SU-DHL-6 (cell line): ENCODE data around the gene MCUR1.

Experiments used
- EZH2phosphoT487 ChIP-seq: fragments of 200-600 bp; sonication (generic), shearing (Covaris generic); conservative IDR thresholded peaks from 2 replicates; pipeline ENCODE4 v1.6.1; 2018; ENCODE audit warnings: mild to moderate bottlenecking, antibody characterized with exemption, low read length, moderate library complexity, mixed read lengths
- TF ChIP-seq, protein P1 (sequence below): fragments of 200-600 bp; sonication (generic); IDR thresholded peaks from one replicate; pipeline ENCODE4 v1.5.1; 2017; ENCODE audit warnings: antibody characterized with exemption, mild to moderate bottlenecking, low read length, moderate library complexity; ENCODE audit not compliant: insufficient read depth, poor library complexity, severe bottlenecking

DNA sequence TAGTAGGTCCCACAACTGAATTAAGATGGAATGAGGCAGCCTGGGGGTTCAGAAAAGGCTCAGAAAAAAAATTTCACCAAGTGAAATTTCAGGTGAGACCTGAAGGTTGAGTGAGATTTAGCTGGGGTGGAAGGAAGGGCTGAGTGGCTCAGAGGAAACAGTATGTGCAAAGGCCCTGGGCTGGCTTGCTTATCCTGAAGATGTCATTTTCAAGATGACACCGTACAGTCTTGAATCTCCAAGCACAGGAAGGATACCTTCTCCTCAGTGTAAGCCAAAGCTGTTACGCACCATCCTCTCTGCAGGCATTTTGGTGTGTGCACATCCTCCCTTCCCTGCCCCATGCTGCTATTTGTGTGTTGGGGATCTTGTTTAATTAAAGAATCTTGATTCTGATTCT, 59.7 kb downstream of the MCUR1 start:
- TF ChIP-seq, protein P1, sequence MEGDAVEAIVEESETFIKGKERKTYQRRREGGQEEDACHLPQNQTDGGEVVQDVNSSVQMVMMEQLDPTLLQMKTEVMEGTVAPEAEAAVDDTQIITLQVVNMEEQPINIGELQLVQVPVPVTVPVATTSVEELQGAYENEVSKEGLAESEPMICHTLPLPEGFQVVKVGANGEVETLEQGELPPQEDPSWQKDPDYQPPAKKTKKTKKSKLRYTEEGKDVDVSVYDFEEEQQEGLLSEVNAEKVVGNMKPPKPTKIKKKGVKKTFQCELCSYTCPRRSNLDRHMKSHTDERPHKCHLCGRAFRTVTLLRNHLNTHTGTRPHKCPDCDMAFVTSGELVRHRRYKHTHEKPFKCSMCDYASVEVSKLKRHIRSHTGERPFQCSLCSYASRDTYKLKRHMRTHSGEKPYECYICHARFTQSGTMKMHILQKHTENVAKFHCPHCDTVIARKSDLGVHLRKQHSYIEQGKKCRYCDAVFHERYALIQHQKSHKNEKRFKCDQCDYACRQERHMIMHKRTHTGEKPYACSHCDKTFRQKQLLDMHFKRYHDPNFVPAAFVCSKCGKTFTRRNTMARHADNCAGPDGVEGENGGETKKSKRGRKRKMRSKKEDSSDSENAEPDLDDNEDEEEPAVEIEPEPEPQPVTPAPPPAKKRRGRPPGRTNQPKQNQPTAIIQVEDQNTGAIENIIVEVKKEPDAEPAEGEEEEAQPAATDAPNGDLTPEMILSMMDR: no peak
- no peak for TF ChIP-seq EZH2phosphoT487
